Measurements from ENCODE around the gene OGDHL. TPM values are rescaled to one million over a fixed set of nuclear protein-coding genes. Genes with fewer than 3 reads are reported as not detected.
"Not testable (repeated sequence)": the region's sequence is repeated elsewhere in the genome, so short reads cannot be mapped to it uniquely, and the experiment has no call there.

OGDHL gene
- total RNA-seq, 1 donor from 2014 or later: 1.9 TPM

- H3K4me3 Mint-ChIP-seq (ENCODE audit: unreplicated experiment): no peak overlapping the region
- DNase-seq (ENCODE audit: low read depth): no peak
- H3K9me3 Mint-ChIP-seq (ENCODE audit: unreplicated experiment): no peaks in the 10 kb centered on the region
- H3K27me3 Mint-ChIP-seq (ENCODE audit: low read depth, unreplicated experiment): peaks cover 30% of the 10 kb centered on the region
- H3K79me2 ChIP-seq (ENCODE audit: insufficient read depth, low read length): no peaks in the 10 kb centered on the region
- H3K4me2 ChIP-seq (ENCODE audit: low read length): no peak overlapping the region
- H3K4me1 Mint-ChIP-seq (ENCODE audit: low read depth, unreplicated experiment): peaks cover 2% of the 10 kb centered on the region
- no peaks in the 10 kb centered on the region for H3K36me3 Mint-ChIP-seq (ENCODE audit: low read depth, unreplicated experiment)
- H3K36me3 ChIP-seq (ENCODE audit: insufficient read depth, low read length): no peaks in the 10 kb centered on the region
- H3K27me3 ChIP-seq (ENCODE audit: insufficient read depth, low read length): peaks cover 5% of the 10 kb centered on the region
- H3K9ac ChIP-seq (ENCODE audit: low read length): no peak overlapping the region
- no peak overlapping the region for H3K27ac ChIP-seq (ENCODE audit: low read depth, low read length)
- no peak for FAIRE-seq
- no peak overlapping the region for H3K4me3 ChIP-seq (ENCODE audit: insufficient read depth, low read depth, low read length)
- H3K9me3 ChIP-seq (ENCODE audit: insufficient read depth, low read depth, low read length): no peaks in the 10 kb centered on the region
- peaks cover 4% of the 10 kb centered on the region for H3K4me1 ChIP-seq (ENCODE audit: insufficient read depth, low read length)
- TF ChIP-seq CTCF (IDR thresholded peaks at IDR 0.05; ENCODE audit: insufficient read depth, low read depth, low read length) (no peak), EZH2 (IDR thresholded peaks at IDR 0.05; ENCODE audit: insufficient read depth, low read length) (no peak)
- H2AFZ ChIP-seq (ENCODE audit: low read depth, low read length): no peak overlapping the region
- H3K27ac Mint-ChIP-seq (ENCODE audit: unreplicated experiment): no peak overlapping the region
- H4K20me1 ChIP-seq (ENCODE audit: insufficient read depth, low read length): no peaks in the 10 kb centered on the region
Observed at GRCh38 chr10:49758249-49758930, 3.7 kb downstream of the OGDHL start.

GRCh38 chr10:49756641-49757040, 5.5 kb downstream of the OGDHL start:
- no peak overlapping the region for H3K27ac ChIP-seq (ENCODE audit: low read depth, low read length)
- Mint-ChIP-seq H3K27ac (ENCODE audit: unreplicated experiment) (no peak overlapping the region), H3K36me3 (ENCODE audit: low read depth, unreplicated experiment) (no peaks in the 10 kb centered on the region), H3K9me3 (ENCODE audit: unreplicated experiment) (no peaks in the 10 kb centered on the region), H3K4me3 (ENCODE audit: unreplicated experiment) (no peak overlapping the region), H3K27me3 (ENCODE audit: low read depth, unreplicated experiment) (peaks cover 23% of the 10 kb centered on the region), H3K4me1 (ENCODE audit: low read depth, unreplicated experiment) (peaks cover 2% of the 10 kb centered on the region)
- peaks cover 1% of the 10 kb centered on the region for H3K4me1 ChIP-seq (ENCODE audit: insufficient read depth, low read length)
- H2AFZ ChIP-seq (ENCODE audit: low read depth, low read length): no peak overlapping the region
- no peaks in the 10 kb centered on the region for H3K9me3 ChIP-seq (ENCODE audit: insufficient read depth, low read depth, low read length)
- no peaks in the 10 kb centered on the region for H3K79me2 ChIP-seq (ENCODE audit: insufficient read depth, low read length)
- H3K4me3 ChIP-seq (ENCODE audit: insufficient read depth, low read depth, low read length): no peak overlapping the region
- no peaks in the 10 kb centered on the region for H3K36me3 ChIP-seq (ENCODE audit: insufficient read depth, low read length)
- H3K9ac ChIP-seq (ENCODE audit: low read length): no peak overlapping the region
- TF ChIP-seq CTCF (IDR thresholded peaks at IDR 0.05; ENCODE audit: insufficient read depth, low read depth, low read length): no peak
- TF ChIP-seq EZH2 (IDR thresholded peaks at IDR 0.05; ENCODE audit: insufficient read depth, low read length): no peak
- no peak for FAIRE-seq
- no peak overlapping the region for H3K4me2 ChIP-seq (ENCODE audit: low read length)
- peaks cover 5% of the 10 kb centered on the region for H3K27me3 ChIP-seq (ENCODE audit: insufficient read depth, low read length)
- no peaks in the 10 kb centered on the region for H4K20me1 ChIP-seq (ENCODE audit: insufficient read depth, low read length)
- DNase-seq (ENCODE audit: low read depth): no peak

- Histone ChIP-seq H3K27ac (ENCODE audit: low read depth, low read length) (no peak overlapping the region), H4K20me1 (ENCODE audit: insufficient read depth, low read length) (no peaks in the 10 kb centered on the region), H3K27me3 (ENCODE audit: insufficient read depth, low read length) (peaks cover 3% of the 10 kb centered on the region), H3K9ac (ENCODE audit: low read length) (no peak overlapping the region), H3K4me3 (ENCODE audit: insufficient read depth, low read depth, low read length) (no peak overlapping the region), H3K79me2 (ENCODE audit: insufficient read depth, low read length) (no peaks in the 10 kb centered on the region), H3K9me3 (ENCODE audit: insufficient read depth, low read depth, low read length) (no peaks in the 10 kb centered on the region), H3K4me2 (ENCODE audit: low read length) (no peak overlapping the region), H3K36me3 (ENCODE audit: insufficient read depth, low read length) (no peaks in the 10 kb centered on the region), H2AFZ (ENCODE audit: low read depth, low read length) (no peak overlapping the region), H3K4me1 (ENCODE audit: insufficient read depth, low read length) (no peaks in the 10 kb centered on the region)
- Mint-ChIP-seq H3K27me3 (ENCODE audit: low read depth, unreplicated experiment) (peaks cover 23% of the 10 kb centered on the region), H3K27ac (ENCODE audit: unreplicated experiment) (no peak overlapping the region), H3K4me1 (ENCODE audit: low read depth, unreplicated experiment) (peaks cover 3% of the 10 kb centered on the region), H3K36me3 (ENCODE audit: low read depth, unreplicated experiment) (no peaks in the 10 kb centered on the region), H3K4me3 (ENCODE audit: unreplicated experiment) (no peak overlapping the region), H3K9me3 (ENCODE audit: unreplicated experiment) (no peaks in the 10 kb centered on the region)
- FAIRE-seq: no peak
- no peak for DNase-seq (ENCODE audit: low read depth)
- TF ChIP-seq CTCF (IDR thresholded peaks at IDR 0.05; ENCODE audit: insufficient read depth, low read depth, low read length) (no peak), EZH2 (IDR thresholded peaks at IDR 0.05; ENCODE audit: insufficient read depth, low read length) (no peak)
Observed at GRCh38 chr10:49756031-49756430, 6.1 kb downstream of the OGDHL start.

- not testable (repeated sequence) for H3K4me2 ChIP-seq (ENCODE audit: low read length); H3K27me3 ChIP-seq (ENCODE audit: insufficient read depth, low read length); H3K4me3 Mint-ChIP-seq (ENCODE audit: unreplicated experiment); H3K27ac Mint-ChIP-seq (ENCODE audit: unreplicated experiment); H4K20me1 ChIP-seq (ENCODE audit: insufficient read depth, low read length); DNase-seq (ENCODE audit: low read depth); H3K4me1 ChIP-seq (ENCODE audit: insufficient read depth, low read length); H3K36me3 ChIP-seq (ENCODE audit: insufficient read depth, low read length); H3K9me3 ChIP-seq (ENCODE audit: insufficient read depth, low read depth, low read length); H2AFZ ChIP-seq (ENCODE audit: low read depth, low read length); FAIRE-seq; H3K9me3 Mint-ChIP-seq (ENCODE audit: unreplicated experiment); H3K36me3 Mint-ChIP-seq (ENCODE audit: low read depth, unreplicated experiment); H3K27ac ChIP-seq (ENCODE audit: low read depth, low read length); H3K79me2 ChIP-seq (ENCODE audit: insufficient read depth, low read length); H3K9ac ChIP-seq (ENCODE audit: low read length); H3K4me3 ChIP-seq (ENCODE audit: insufficient read depth, low read depth, low read length); H3K4me1 Mint-ChIP-seq (ENCODE audit: low read depth, unreplicated experiment)
- H3K27me3 Mint-ChIP-seq (ENCODE audit: low read depth, unreplicated experiment): peaks cover 29% of the 10 kb centered on the region
Observed at GRCh38 chr10:49754951-49755350, 7.2 kb downstream of the OGDHL start.

All from astrocyte (in vitro differentiated cells and primary cell).